SKM-1 treated with dmso at 0.1 percent for 144 hours (cell line): ENCODE results near the gene KHDC1L.
A peak's percentile ranks its signal among the peaks of the same experiment; 100 is the strongest.
"Not testable (repeated sequence)": the region's sequence is repeated elsewhere in the genome, so short reads cannot be mapped to it uniquely, and the experiment has no call there.

Source experiments
- DNase-seq: peaks from one replicate; lab custom pipeline; 2025; ENCODE audit not compliant: unreplicated experiment; lab: John Stamatoyannopoulos, UW

KHDC1L gene

GRCh38 chr6:73225396-73225795 is at the start of gene KHDC1L:
Gene KHDC1L (minus strand): TSS chr6:73225496. CDS start chr6:73225408, 88 bp downstream.
- no peak for DNase-seq

- not testable (repeated sequence) for DNase-seq
These were observed 44.0 kb upstream of the KHDC1L start for GRCh38 chr6:73269296-73269695.

GRCh38 chr6:73268896-73269295 is 43.6 kb upstream of the KHDC1L start:
- DNase-seq, result not testable (repeated sequence)

- DNase-seq, result no peak
These were observed 39.1 kb upstream of the KHDC1L start for GRCh38 chr6:73264446-73264845.

- DNase-seq, result no peak
These were observed 38.2 kb upstream of the KHDC1L start for GRCh38 chr6:73263570-73263909.

GRCh38 chr6:73262671-73263569 is 37.6 kb upstream of the KHDC1L start, which contains the start of gene KHDC1:
Gene KHDC1 (minus strand): TSS chr6:73263196. CDS start chr6:73242517, 20,679 bp downstream.
- peak; percentile 44 for DNase-seq

GRCh38 chr6:73258721-73259120 is 33.4 kb upstream of the KHDC1L start:
- no peak for DNase-seq

- DNase-seq, result not testable (repeated sequence)
These were observed 29.0 kb upstream of the KHDC1L start for GRCh38 chr6:73254323-73254722.

GRCh38 chr6:73252703-73253102 is 27.4 kb upstream of the KHDC1L start:
- DNase-seq, result no peak

- DNase-seq, result no peak
These were observed 24.7 kb upstream of the KHDC1L start for GRCh38 chr6:73250016-73250415.

GRCh38 chr6:73248192-73248903 is 23.1 kb upstream of the KHDC1L start:
- no peak for DNase-seq

- DNase-seq, result no peak
These were observed 16.7 kb upstream of the KHDC1L start for GRCh38 chr6:73242001-73242400.

- no peak for DNase-seq
These were observed 15.4 kb upstream of the KHDC1L start for GRCh38 chr6:73240730-73241129.

- DNase-seq, result no peak
These were observed 11.0 kb upstream of the KHDC1L start for GRCh38 chr6:73236144-73236750.

- DNase-seq, result no peak
These were observed 9.4 kb upstream of the KHDC1L start for GRCh38 chr6:73234733-73235132.

GRCh38 chr6:73233971-73234370 is 8.7 kb upstream of the KHDC1L start:
- not testable (repeated sequence) for DNase-seq

- no peak for DNase-seq
These were observed 7.8 kb upstream of the KHDC1L start for GRCh38 chr6:73233048-73233447.

GRCh38 chr6:73231986-73232391 is 6.7 kb upstream of the KHDC1L start:
- DNase-seq, result peak; percentile 51

GRCh38 chr6:73227606-73228255 is 2.4 kb upstream of the KHDC1L start:
- no peak for DNase-seq

- DNase-seq, result no peak
These were observed 8.4 kb downstream of the KHDC1L start for GRCh38 chr6:73216859-73217258.

GRCh38 chr6:73209117-73209516 is 16.2 kb downstream of the KHDC1L start:
- DNase-seq, result no peak
